ENCODE results near the gene PRDX2.
A peak's percentile ranks its signal among the peaks of the same experiment; 100 is the strongest.

Gene PRDX2

GRCh38 chr19:12797141-12797587, 4.4 kb downstream of the PRDX2 start:
- Histone ChIP-seq H3K36me3 (ENCODE audit: control insufficient read depth in 2 of 2, insufficient read depth in 2 of 2, low read length in 2 of 2) (peaks cover 16 to 17% of the 10 kb centered on the region in 2 donors), H3K27ac (ENCODE audit: low read length) (peak overlapping the region; percentile 24), H3K4me3 (ENCODE audit: low read length in 2 of 2) (no peak overlapping the region), H3K9ac (ENCODE audit: low read length in 2 of 2) (no peak overlapping the region), H3K27me3 (ENCODE audit: control insufficient read depth in 1 of 2, insufficient read depth in 2 of 2, low read length in 2 of 2) (no peaks in the 10 kb centered on the region), H3K9me3 (ENCODE audit: control insufficient read depth in 2 of 2, low read length in 2 of 2) (no peaks in the 10 kb centered on the region), H3K4me1 (ENCODE audit: control insufficient read depth, insufficient read depth, low read length) (peaks cover 37% of the 10 kb centered on the region)

- Histone ChIP-seq H3K9ac (ENCODE audit: low read length in 2 of 2) (peak overlapping the region in 1 of 2 donors; percentile 14), H3K4me1 (ENCODE audit: control insufficient read depth, insufficient read depth, low read length) (peaks cover 34% of the 10 kb centered on the region), H3K4me3 (ENCODE audit: low read length in 2 of 2) (peak overlapping the region in 1 of 2 donors; percentile 54), H3K36me3 (ENCODE audit: control insufficient read depth in 2 of 2, insufficient read depth in 2 of 2, low read length in 2 of 2) (peaks cover 16 to 17% of the 10 kb centered on the region in 2 donors), H3K27ac (ENCODE audit: low read length) (peak overlapping the region; percentile 24), H3K27me3 (ENCODE audit: control insufficient read depth in 1 of 2, insufficient read depth in 2 of 2, low read length in 2 of 2) (no peaks in the 10 kb centered on the region), H3K9me3 (ENCODE audit: control insufficient read depth in 2 of 2, low read length in 2 of 2) (no peaks in the 10 kb centered on the region)
These were observed 5.2 kb downstream of the PRDX2 start for GRCh38 chr19:12796146-12797071.

- Histone ChIP-seq H3K36me3 (ENCODE audit: control insufficient read depth in 2 of 2, insufficient read depth in 2 of 2, low read length in 2 of 2) (peaks cover 10 to 12% of the 10 kb centered on the region in 2 donors), H3K27me3 (ENCODE audit: control insufficient read depth in 1 of 2, insufficient read depth in 2 of 2, low read length in 2 of 2) (no peaks in the 10 kb centered on the region), H3K4me1 (ENCODE audit: control insufficient read depth, insufficient read depth, low read length) (peaks cover 32% of the 10 kb centered on the region), H3K4me3 (ENCODE audit: low read length in 2 of 2) (no peak overlapping the region), H3K9me3 (ENCODE audit: control insufficient read depth in 2 of 2, low read length in 2 of 2) (no peaks in the 10 kb centered on the region), H3K27ac (ENCODE audit: low read length) (peak overlapping the region; percentile 100), H3K9ac (ENCODE audit: low read length in 2 of 2) (no peak overlapping the region)
These were observed 6.6 kb downstream of the PRDX2 start for GRCh38 chr19:12794971-12795381.

- peak overlapping the region; percentile 100 for H3K27ac ChIP-seq (ENCODE audit: low read length)
- peak overlapping the region; percentile 72 to 100 for H3K9ac ChIP-seq (ENCODE audit: low read length in 2 of 2)
- H3K4me3 ChIP-seq (ENCODE audit: low read length in 2 of 2): peak overlapping the region; percentile 48 to 100
- peaks cover 4 to 6% of the 10 kb centered on the region in 2 donors for H3K36me3 ChIP-seq (ENCODE audit: control insufficient read depth in 2 of 2, insufficient read depth in 2 of 2, low read length in 2 of 2)
- no peaks in the 10 kb centered on the region for H3K9me3 ChIP-seq (ENCODE audit: control insufficient read depth in 2 of 2, low read length in 2 of 2)
- H3K27me3 ChIP-seq (ENCODE audit: control insufficient read depth in 1 of 2, insufficient read depth in 2 of 2, low read length in 2 of 2): no peaks in the 10 kb centered on the region
- H3K4me1 ChIP-seq (ENCODE audit: control insufficient read depth, insufficient read depth, low read length): peaks cover 34% of the 10 kb centered on the region
These were observed 7.2 kb downstream of the PRDX2 start for GRCh38 chr19:12794196-12794941.

GRCh38 chr19:12793290-12794195, 8.1 kb downstream of the PRDX2 start:
- Histone ChIP-seq H3K9ac (ENCODE audit: low read length in 2 of 2) (peak overlapping the region; percentile 97 to 100), H3K4me3 (ENCODE audit: low read length in 2 of 2) (peak overlapping the region; percentile 97 to 100), H3K4me1 (ENCODE audit: control insufficient read depth, insufficient read depth, low read length) (peaks cover 43% of the 10 kb centered on the region)

GRCh38 chr19:12792853-12793289, 8.7 kb downstream of the PRDX2 start:
- no peaks in the 10 kb centered on the region for H3K27me3 ChIP-seq (ENCODE audit: control insufficient read depth in 1 of 2, insufficient read depth in 2 of 2, low read length in 2 of 2)
- peaks cover 49% of the 10 kb centered on the region for H3K4me1 ChIP-seq (ENCODE audit: control insufficient read depth, insufficient read depth, low read length)
- H3K4me3 ChIP-seq (ENCODE audit: low read length in 2 of 2): peak overlapping the region; percentile 97 to 100
- peak overlapping the region; percentile 100 for H3K27ac ChIP-seq (ENCODE audit: low read length)
- peaks cover 2 to 4% of the 10 kb centered on the region in 2 donors for H3K36me3 ChIP-seq (ENCODE audit: control insufficient read depth in 2 of 2, insufficient read depth in 2 of 2, low read length in 2 of 2)
- H3K9ac ChIP-seq (ENCODE audit: low read length in 2 of 2): peak overlapping the region; percentile 97 to 100
- H3K9me3 ChIP-seq (ENCODE audit: control insufficient read depth in 2 of 2, low read length in 2 of 2): no peaks in the 10 kb centered on the region

More at GRCh38 chr19:12793290-12794195, 8.1 kb downstream of the PRDX2 start:
- H3K36me3 ChIP-seq (ENCODE audit: control insufficient read depth in 2 of 2, insufficient read depth in 2 of 2, low read length in 2 of 2): peaks cover 2 to 4% of the 10 kb centered on the region in 2 donors
- H3K9me3 ChIP-seq (ENCODE audit: control insufficient read depth in 2 of 2, low read length in 2 of 2): no peaks in the 10 kb centered on the region
- peak overlapping the region; percentile 100 for H3K27ac ChIP-seq (ENCODE audit: low read length)
- no peaks in the 10 kb centered on the region for H3K27me3 ChIP-seq (ENCODE audit: control insufficient read depth in 1 of 2, insufficient read depth in 2 of 2, low read length in 2 of 2)

DNA sequence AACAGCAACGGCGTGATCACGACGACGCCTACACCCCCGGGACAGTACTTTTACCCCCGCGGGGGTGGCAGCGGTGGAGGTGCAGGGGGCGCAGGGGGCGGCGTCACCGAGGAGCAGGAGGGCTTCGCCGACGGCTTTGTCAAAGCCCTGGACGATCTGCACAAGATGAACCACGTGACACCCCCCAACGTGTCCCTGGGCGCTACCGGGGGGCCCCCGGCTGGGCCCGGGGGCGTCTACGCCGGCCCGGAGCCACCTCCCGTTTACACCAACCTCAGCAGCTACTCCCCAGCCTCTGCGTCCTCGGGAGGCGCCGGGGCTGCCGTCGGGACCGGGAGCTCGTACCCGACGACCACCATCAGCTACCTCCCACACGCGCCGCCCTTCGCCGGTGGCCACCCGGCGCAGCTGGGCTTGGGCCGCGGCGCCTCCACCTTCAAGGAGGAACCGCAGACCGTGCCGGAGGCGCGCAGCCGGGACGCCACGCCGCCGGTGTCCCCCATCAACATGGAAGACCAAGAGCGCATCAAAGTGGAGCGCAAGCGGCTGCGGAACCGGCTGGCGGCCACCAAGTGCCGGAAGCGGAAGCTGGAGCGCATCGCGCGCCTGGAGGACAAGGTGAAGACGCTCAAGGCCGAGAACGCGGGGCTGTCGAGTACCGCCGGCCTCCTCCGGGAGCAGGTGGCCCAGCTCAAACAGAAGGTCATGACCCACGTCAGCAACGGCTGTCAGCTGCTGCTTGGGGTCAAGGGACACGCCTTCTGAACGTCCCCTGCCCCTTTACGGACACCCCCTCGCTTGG, 9.3 kb downstream of the PRDX2 start:
- peaks cover 2 to 4% of the 10 kb centered on the region in 2 donors for H3K36me3 ChIP-seq (ENCODE audit: control insufficient read depth in 2 of 2, insufficient read depth in 2 of 2, low read length in 2 of 2)
- H3K27ac ChIP-seq (ENCODE audit: low read length): peak overlapping the region; percentile 100
- peak overlapping the region; percentile 97 to 100 for H3K9ac ChIP-seq (ENCODE audit: low read length in 2 of 2)
- no peaks in the 10 kb centered on the region for H3K27me3 ChIP-seq (ENCODE audit: control insufficient read depth in 1 of 2, insufficient read depth in 2 of 2, low read length in 2 of 2)
- no peaks in the 10 kb centered on the region for H3K9me3 ChIP-seq (ENCODE audit: control insufficient read depth in 2 of 2, low read length in 2 of 2)
- peaks cover 49% of the 10 kb centered on the region for H3K4me1 ChIP-seq (ENCODE audit: control insufficient read depth, insufficient read depth, low read length)
- H3K4me3 ChIP-seq (ENCODE audit: low read length in 2 of 2): peak overlapping the region; percentile 97 to 100

GRCh38 chr19:12791345-12792050, 10.1 kb downstream of the PRDX2 start, which contains the start of gene JUNB:
Gene JUNB, plus strand, starts transcription at chr19:12791486. Its CDS starts 286 bp downstream, at chr19:12791772.
- no peaks in the 10 kb centered on the region for H3K27me3 ChIP-seq (ENCODE audit: control insufficient read depth in 1 of 2, insufficient read depth in 2 of 2, low read length in 2 of 2)
- H3K4me1 ChIP-seq (ENCODE audit: control insufficient read depth, insufficient read depth, low read length): peaks cover 49% of the 10 kb centered on the region
- H3K9me3 ChIP-seq (ENCODE audit: control insufficient read depth in 2 of 2, low read length in 2 of 2): no peaks in the 10 kb centered on the region
- H3K9ac ChIP-seq (ENCODE audit: low read length in 2 of 2): peak within 1 kb of the TSS; percentile 97 to 100
- peak within 1 kb of the TSS; percentile 97 to 100 for H3K4me3 ChIP-seq (ENCODE audit: low read length in 2 of 2)
- peaks cover 0 to 4% of the 10 kb centered on the region in 2 donors for H3K36me3 ChIP-seq (ENCODE audit: control insufficient read depth in 2 of 2, insufficient read depth in 2 of 2, low read length in 2 of 2)
- peak within 1 kb of the TSS; percentile 100 for H3K27ac ChIP-seq (ENCODE audit: low read length)

Measured in stomach smooth muscle (tissue), 2 donors.